K562 (cell line): ENCODE results near the gene DAGLA. TPM values are rescaled to one million over a fixed set of nuclear protein-coding genes. Genes with fewer than 3 reads are reported as not detected.

Experiments used
- ATAC-seq: fragments of 200-7000 bp; cut with Tn5 transposase; 3 replicates; pipeline ENCODE4 v1.9.1; 2020; ENCODE audit warnings: moderate library complexity
- BruUV-seq: library from RNA; stranded (reverse); fragments of 400-500 nt; replicated peaks from 2 replicates; lab custom pipeline; 2021; lab: Mats Ljungman, UMichigan
- CTCF ChIA-PET: fragments of 300-600 bp; formaldehyde crosslinking; extraction: SDS; loops from one replicate; lab custom pipeline; 2021; ENCODE audit warnings: low intra/inter-chr PET ratio; lab: Yijun Ruan, JAX
- POLR2A ChIA-PET: fragments of 300-600, 350-650 bp; sonication (Branson Sonifier 250); formaldehyde crosslinking; extraction: SDS; loops from one replicate; lab custom pipeline; 2021; ENCODE audit warnings: antibody characterized with exemption, inconsistent platforms; lab: Yijun Ruan, JAX
- DNase-seq, 4 experiments: peaks; one replicate each; pipeline versions ENCODE4 v3.0.0 to v3.0.0-alpha.2; 2011 to 2018; ENCODE audit warnings: low spot score in 3 of 4, mixed read lengths in 3 of 4; ENCODE audit errors: extremely low read depth in 1 of 4
- FAIRE-seq: peaks from 2 replicates; lab custom pipeline; 2011; peaks lifted over from hg19 to GRCh38; lab: Jason Lieb, UNC
- H2AFZ ChIP-seq: 2 replicates; pipeline ENCODE4 v1.6.0; 2011; ENCODE audit warnings: low read depth, low read length, control low read depth, inconsistent platforms
- H3K27ac ChIP-seq: fragments of 200-600 bp; 3 replicates; pipeline ENCODE4 v1.8.0; 2011; ENCODE audit warnings: low read depth, mild to moderate bottlenecking, control low read depth, inconsistent platforms, low read length, moderate library complexity, mixed read lengths; ENCODE audit errors: extremely low read depth
- H3K27me3 ChIP-seq, 2 experiments: fragments of 300-600 bp in 1 of 2; 2 replicates in 1 of 2; 3 replicates in 1 of 2; pipeline versions ENCODE4 v1.6.0 to v1.8.0; 2011; ENCODE audit warnings: inconsistent platforms in 2 of 2, low read length in 2 of 2, mild to moderate bottlenecking in 1 of 2, mixed read lengths in 1 of 2, moderate library complexity in 1 of 2; ENCODE audit not compliant: control insufficient read depth in 2 of 2, insufficient read depth in 2 of 2
- H3K36me3 ChIP-seq: fragments of 300-600 bp; 3 replicates; pipeline ENCODE4 v1.8.0; 2011; ENCODE audit warnings: mild to moderate bottlenecking, low read length, inconsistent platforms; ENCODE audit not compliant: control insufficient read depth, insufficient read depth
- H3K4me1 ChIP-seq, 2 experiments: fragments of 200-600 bp in 1 of 2; replicated peaks in 1 of 2; 2 replicates in 1 of 2; 3 replicates in 1 of 2; pipeline versions ENCODE4 v1.5.1 to v1.8.0; 2011; ENCODE audit warnings: inconsistent platforms in 2 of 2, low read length in 2 of 2, mild to moderate bottlenecking in 1 of 2, mixed read lengths in 1 of 2, moderate library complexity in 1 of 2; ENCODE audit not compliant: control insufficient read depth in 2 of 2, insufficient read depth in 2 of 2
- H3K4me2 ChIP-seq: 2 replicates; pipeline ENCODE4 v1.6.1; 2011; ENCODE audit warnings: low read length, control low read depth, inconsistent platforms, mixed read lengths; ENCODE audit not compliant: insufficient read depth
- H3K4me3 ChIP-seq: fragments of 200-600 bp; sonication (generic), shearing (Covaris generic); 2 replicates; pipeline ENCODE4 v1.5.1; 2016; ENCODE audit warnings: control low read depth, inconsistent platforms
- H3K79me2 ChIP-seq: fragments of 200-600 bp; 3 replicates; pipeline ENCODE4 v1.8.0; 2011; ENCODE audit warnings: low read length, inconsistent platforms; ENCODE audit not compliant: control insufficient read depth, insufficient read depth
- H3K9ac ChIP-seq, 2 experiments: 2 replicates each; pipeline versions ENCODE4 v1.6.0 to v1.6.1; 2011; ENCODE audit warnings: low read depth in 2 of 2, low read length in 2 of 2, control low read depth in 1 of 2, inconsistent platforms in 1 of 2, mild to moderate bottlenecking in 1 of 2, mixed read lengths in 1 of 2; ENCODE audit not compliant: insufficient read depth in 1 of 2
- H3K9me1 ChIP-seq: one replicate; pipeline ENCODE4 v1.6.0; 2011; ENCODE audit warnings: inconsistent platforms, mild to moderate bottlenecking, low read length, moderate library complexity; ENCODE audit not compliant: control insufficient read depth, insufficient read depth
- H3K9me3 ChIP-seq: replicated peaks from 2 replicates; pipeline ENCODE4 v1.5.1; 2011; ENCODE audit warnings: low read depth, low read length, inconsistent platforms; ENCODE audit not compliant: control insufficient read depth, insufficient read depth
- H4K20me1 ChIP-seq: replicated peaks from 2 replicates; pipeline ENCODE4 v1.6.1; 2011; ENCODE audit warnings: low read length, inconsistent platforms, mixed read lengths; ENCODE audit not compliant: control insufficient read depth, insufficient read depth
- BCOR ChIP-seq: fragments of 450-650 bp; IDR thresholded peaks from 2 replicates; pipeline ENCODE4 v1.6.1; 2016
- FOXJ2 ChIP-seq: fragments of 200-800 bp; sonication (Bioruptor generic); IDR thresholded peaks from 2 replicates; pipeline ENCODE4 v1.6.1; 2016; ENCODE audit warnings: missing genetic modification characterization, missing compliant biosample characterization
- HDAC1 ChIP-seq, 2 experiments: fragments of 450-650 bp; IDR thresholded peaks; 2 replicates each; pipeline ENCODE4 v1.6.1; 2016 to 2017; ENCODE audit warnings: inconsistent platforms in 1 of 2, mild to moderate bottlenecking in 1 of 2, moderate library complexity in 1 of 2
- KDM1A ChIP-seq, 2 experiments: fragments of 450-650 bp; IDR thresholded peaks; 2 replicates each; pipeline ENCODE4 v1.6.1; 2016; ENCODE audit warnings: mild to moderate bottlenecking in 2 of 2
- KDM4B ChIP-seq, 2 experiments: fragments of 450-650 bp in 1 of 2; sonication (generic) in 1 of 2; IDR thresholded peaks; 2 replicates each; pipeline ENCODE4 v1.6.1; 2016 to 2017; ENCODE audit warnings: borderline replicate concordance in 2 of 2, antibody characterized with exemption in 1 of 2, low read depth in 1 of 2, mild to moderate bottlenecking in 1 of 2
- MECOM ChIP-seq: fragments of 250-450 bp; sonication (Bioruptor Pico); IDR thresholded peaks from 2 replicates; pipeline ENCODE4 v1.8.0; 2022; ENCODE audit warnings: inconsistent platforms
- NCOA4 ChIP-seq: fragments of 450-650 bp; IDR thresholded peaks from 2 replicates; pipeline ENCODE4 v1.6.1; 2018; ENCODE audit warnings: mild to moderate bottlenecking; ENCODE audit not compliant: partially characterized antibody
- PCBP2 ChIP-seq: fragments of 200-400 bp; formaldehyde crosslinking; IDR thresholded peaks from 2 replicates; pipeline ENCODE4 v1.6.1; 2018; ENCODE audit warnings: low read length, low read depth, mild to moderate bottlenecking, moderate library complexity; ENCODE audit not compliant: poor library complexity, severe bottlenecking
- PHB2 ChIP-seq: fragments of 450-650 bp; IDR thresholded peaks from 2 replicates; pipeline ENCODE4 v1.6.1; 2017; ENCODE audit warnings: low read depth
- PTRF ChIP-seq: fragments of 450-650 bp; IDR thresholded peaks from 2 replicates; pipeline ENCODE4 v1.6.1; 2016; ENCODE audit warnings: mild to moderate bottlenecking, missing genetic modification characterization, missing compliant biosample characterization
- RBM25 ChIP-seq: fragments of 200-400 bp; formaldehyde crosslinking; IDR thresholded peaks from 2 replicates; pipeline ENCODE4 v1.6.1; 2018; ENCODE audit warnings: low read length, low read depth, moderate library complexity; ENCODE audit not compliant: severe bottlenecking
- SREBF2 ChIP-seq: sonication (generic); formaldehyde crosslinking; IDR thresholded peaks from 2 replicates; pipeline ENCODE4 v1.4.0; 2020; ENCODE audit warnings: mild to moderate bottlenecking, missing genetic modification reagents
- THRAP3 ChIP-seq: fragments of 450-650 bp; IDR thresholded peaks from 2 replicates; pipeline ENCODE4 v1.6.1; 2016; ENCODE audit warnings: mild to moderate bottlenecking, inconsistent platforms, borderline replicate concordance
- ZKSCAN1 ChIP-seq: fragments of 150-350 bp; IDR thresholded peaks from 2 replicates; pipeline ENCODE4 v1.6.1; 2016; ENCODE audit warnings: low read depth, low read length
- ZNF431 ChIP-seq: sonication (generic); formaldehyde crosslinking; IDR thresholded peaks from 2 replicates; pipeline ENCODE4 v1.8.0; 2022; ENCODE audit warnings: mild to moderate bottlenecking, missing genetic modification reagents
- ZNF57 ChIP-seq: fragments of 450-650 bp; formaldehyde crosslinking; IDR thresholded peaks from 2 replicates; pipeline ENCODE4 v1.4.0; 2020; ENCODE audit warnings: mild to moderate bottlenecking, moderate library complexity
- WGBS: fragments of 100-300 bp; shearing (Covaris generic); methylation state at CpG from one replicate; pipeline ENCODE4 v1.1.6; 2016; ENCODE audit warnings: low coverage, mixed read lengths; ENCODE audit not compliant: insufficient coverage; ENCODE audit errors: missing lambda C conversion rate; 5-methylcytosine and 5-hydroxymethylcytosine counted together
- in situ Hi-C: fragments of 300-500 bp; cut with MboI; formaldehyde crosslinking; loops from 4 replicates; pipeline ENCODE4 v1.15.0; 2018; ENCODE audit warnings: inconsistent platforms, mixed read lengths
- intact Hi-C: fragments of 100-400 bp; cut with micrococcal nuclease; formaldehyde crosslinking; loops from 2 replicates; pipeline ENCODE4 v1.14.2; 2022
- polyA plus RNA-seq, 8 experiments: library from polyadenylated mRNA; depleted of rRNA in 4 of 8; stranded (reverse) in 5 of 8; unstranded in 3 of 8; fragments of >200 nt; fragmentation: Nextera tagmentation in 2 of 8; fragmentation: Illumina TruSeq in 1 of 8; extraction: Ambion mirVana in 2 of 8; extraction: Trizol in 1 of 8; gene quantifications; 2 replicates each; pipeline versions ENCODE4 v1.2.1 to v1.2.3, GENCODE V29; 2011 to 2014; ENCODE audit warnings: inconsistent platforms in 1 of 8, missing spikeins in 1 of 8
- total RNA-seq, 7 experiments: library from RNA; depleted of rRNA in 6 of 7; stranded (reverse); fragments of >200 nt in 6 of 7; fragmentation: Illumina TruSeq in 2 of 7; extraction: Trizol in 2 of 7; gene quantifications; 2 replicates each; pipeline versions ENCODE4 v1.2.1 to v1.2.3, GENCODE V29; 2011 to 2021; ENCODE audit warnings: low replicate concordance in 1 of 7
- TF ChIP-seq, protein P1 (sequence below): sonication (generic); formaldehyde crosslinking; IDR thresholded peaks from 2 replicates; pipeline ENCODE4 v1.8.0; 2022; ENCODE audit warnings: missing genetic modification reagents, mild to moderate bottlenecking, moderate library complexity, borderline replicate concordance
- TF ChIP-seq, protein P2 (sequence below): fragments of 450-650 bp; IDR thresholded peaks from 2 replicates; pipeline ENCODE4 v1.6.1; 2018; ENCODE audit warnings: mild to moderate bottlenecking, low read depth; ENCODE audit not compliant: partially characterized antibody
- TF ChIP-seq, protein P3 (sequence below): fragments of 250-450 bp; sonication (Bioruptor Pico); IDR thresholded peaks from 2 replicates; pipeline ENCODE4 v1.4.0; 2020; ENCODE audit warnings: mild to moderate bottlenecking, moderate library complexity

DAGLA gene
- total and polyA plus RNA-seq, 9 of the 15 experiments (the other 6 are each of a cell fraction or from before 2014, with no cell fraction given), result 0.03 to 0.16 (median 0.04) TPM; not detected in 4

DNA sequence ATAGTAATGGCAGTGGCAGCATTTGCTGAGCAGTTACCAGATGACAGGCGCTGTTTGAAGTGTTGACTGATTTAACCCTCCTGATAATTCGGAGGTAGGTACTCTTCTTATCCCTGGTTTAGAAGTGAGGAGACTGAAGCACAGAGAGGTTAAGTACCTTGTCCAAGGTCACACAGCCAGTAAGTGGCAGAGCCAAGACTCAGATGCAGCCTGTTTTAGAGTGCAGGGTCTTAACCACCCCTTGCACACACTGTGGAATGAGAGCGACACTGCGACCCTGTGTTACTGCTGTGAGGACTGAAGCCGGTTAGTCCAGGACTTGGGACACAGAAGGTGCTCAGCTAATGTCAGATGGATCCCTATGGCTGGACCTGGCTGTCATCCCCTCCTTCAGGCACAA lies 34.7 kb downstream of the DAGLA start:
- Histone ChIP-seq H3K79me2 (no peaks in the 10 kb centered on the region), H3K36me3 (no peaks in the 10 kb centered on the region), H3K4me1 (peaks cover 0 to 21% of the 10 kb centered on the region in 2 experiments; a peak in 3 of 5 replicates), H3K27ac (no peak overlapping the region), H3K9me3 (no peaks in the 10 kb centered on the region), H3K4me2 (no peak overlapping the region), H3K27me3 (peaks cover 16 to 69% of the 10 kb centered on the region in 2 experiments; a peak in 4 of 5 replicates), H3K4me3 (no peak overlapping the region), H3K9ac (no peak overlapping the region), H3K9me1 (no peaks in the 10 kb centered on the region), H2AFZ (no peak overlapping the region), H4K20me1 (peaks cover 8% of the 10 kb centered on the region; the same call in 1 of the 2 replicates)
- no peak for DNase-seq
- POLR2A ChIA-PET, result no interaction called here
- in situ Hi-C loops, result no loop called here
- CTCF ChIA-PET, result no interaction called here
- ATAC-seq, result no peak
- FAIRE-seq, result no peak
- 1% methylated on average over 5 of the region's 5 CpGs for WGBS
- intact Hi-C loops, result no loop called here
- no TSS peak for BruUV-seq
- TF ChIP-seq, protein P1, sequence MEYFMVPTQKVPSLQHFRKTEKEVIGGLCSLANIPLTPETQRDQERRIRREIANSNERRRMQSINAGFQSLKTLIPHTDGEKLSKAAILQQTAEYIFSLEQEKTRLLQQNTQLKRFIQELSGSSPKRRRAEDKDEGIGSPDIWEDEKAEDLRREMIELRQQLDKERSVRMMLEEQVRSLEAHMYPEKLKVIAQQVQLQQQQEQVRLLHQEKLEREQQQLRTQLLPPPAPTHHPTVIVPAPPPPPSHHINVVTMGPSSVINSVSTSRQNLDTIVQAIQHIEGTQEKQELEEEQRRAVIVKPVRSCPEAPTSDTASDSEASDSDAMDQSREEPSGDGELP, result no peak
- TF ChIP-seq SREBF2 (CRISPR knock-in tag), result no peak
- peak; percentile 72 for TF ChIP-seq BCOR
- TF ChIP-seq PHB2, result no peak
- TF ChIP-seq PTRF (tag), result no peak
- TF ChIP-seq, protein P2, sequence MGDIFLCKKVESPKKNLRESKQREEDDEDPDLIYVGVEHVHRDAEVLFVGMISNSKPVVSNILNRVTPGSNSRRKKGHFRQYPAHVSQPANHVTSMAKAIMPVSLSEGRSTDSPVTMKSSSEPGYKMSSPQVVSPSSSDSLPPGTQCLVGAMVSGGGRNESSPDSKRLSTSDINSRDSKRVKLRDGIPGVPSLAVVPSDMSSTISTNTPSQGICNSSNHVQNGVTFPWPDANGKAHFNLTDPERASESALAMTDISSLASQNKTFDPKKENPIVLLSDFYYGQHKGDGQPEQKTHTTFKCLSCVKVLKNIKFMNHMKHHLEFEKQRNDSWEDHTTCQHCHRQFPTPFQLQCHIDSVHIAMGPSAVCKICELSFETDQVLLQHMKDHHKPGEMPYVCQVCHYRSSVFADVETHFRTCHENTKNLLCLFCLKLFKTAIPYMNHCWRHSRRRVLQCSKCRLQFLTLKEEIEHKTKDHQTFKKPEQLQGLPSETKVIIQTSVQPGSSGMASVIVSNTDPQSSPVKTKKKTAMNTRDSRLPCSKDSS, result no peak
- no peak for TF ChIP-seq ZNF57 (CRISPR knock-in tag)
- TF ChIP-seq HDAC1 (IDR thresholded peaks at IDR 0.05), result no peak
- no peak for TF ChIP-seq ZKSCAN1
- peak in 1 of 2 experiments; percentile 43; a peak in 1 of 4 replicates for TF ChIP-seq KDM1A (IDR thresholded peaks at IDR 0.05)
- no peak for TF ChIP-seq ZNF431 (CRISPR knock-in tag)
- no peak for TF ChIP-seq NCOA4
- no peak for TF ChIP-seq FOXJ2 (tag)
- no peak for TF ChIP-seq KDM4B (IDR thresholded peaks at IDR 0.05; ENCODE audit: borderline replicate concordance in 2 of 2, low read depth in 1 of 2)
- TF ChIP-seq, protein P3, sequence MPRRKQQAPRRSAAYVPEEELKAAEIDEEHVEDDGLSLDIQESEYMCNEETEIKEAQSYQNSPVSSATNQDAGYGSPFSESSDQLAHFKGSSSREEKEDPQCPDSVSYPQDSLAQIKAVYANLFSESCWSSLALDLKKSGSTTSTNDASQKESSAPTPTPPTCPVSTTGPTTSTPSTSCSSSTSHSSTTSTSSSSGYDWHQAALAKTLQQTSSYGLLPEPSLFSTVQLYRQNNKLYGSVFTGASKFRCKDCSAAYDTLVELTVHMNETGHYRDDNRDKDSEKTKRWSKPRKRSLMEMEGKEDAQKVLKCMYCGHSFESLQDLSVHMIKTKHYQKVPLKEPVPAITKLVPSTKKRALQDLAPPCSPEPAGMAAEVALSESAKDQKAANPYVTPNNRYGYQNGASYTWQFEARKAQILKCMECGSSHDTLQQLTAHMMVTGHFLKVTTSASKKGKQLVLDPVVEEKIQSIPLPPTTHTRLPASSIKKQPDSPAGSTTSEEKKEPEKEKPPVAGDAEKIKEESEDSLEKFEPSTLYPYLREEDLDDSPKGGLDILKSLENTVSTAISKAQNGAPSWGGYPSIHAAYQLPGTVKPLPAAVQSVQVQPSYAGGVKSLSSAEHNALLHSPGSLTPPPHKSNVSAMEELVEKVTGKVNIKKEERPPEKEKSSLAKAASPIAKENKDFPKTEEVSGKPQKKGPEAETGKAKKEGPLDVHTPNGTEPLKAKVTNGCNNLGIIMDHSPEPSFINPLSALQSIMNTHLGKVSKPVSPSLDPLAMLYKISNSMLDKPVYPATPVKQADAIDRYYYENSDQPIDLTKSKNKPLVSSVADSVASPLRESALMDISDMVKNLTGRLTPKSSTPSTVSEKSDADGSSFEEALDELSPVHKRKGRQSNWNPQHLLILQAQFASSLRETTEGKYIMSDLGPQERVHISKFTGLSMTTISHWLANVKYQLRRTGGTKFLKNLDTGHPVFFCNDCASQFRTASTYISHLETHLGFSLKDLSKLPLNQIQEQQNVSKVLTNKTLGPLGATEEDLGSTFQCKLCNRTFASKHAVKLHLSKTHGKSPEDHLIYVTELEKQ (CRISPR knock-in tag), result no peak
- peak; percentile 77 for TF ChIP-seq RBM25
- no peak for TF ChIP-seq MECOM (CRISPR knock-in tag)
- TF ChIP-seq THRAP3, result no peak
- no peak for TF ChIP-seq PCBP2
